Ascending aorta (tissue), 2 donors: ENCODE results near the gene TNFRSF8. TPM values are rescaled to one million over a fixed set of nuclear protein-coding genes. Genes with fewer than 3 reads are reported as not detected.

ENCODE experiments used
- DNase-seq, 2 donors: peaks; one replicate each; pipeline ENCODE4 v3.0.0-alpha.2; 2019; ENCODE audit warnings: low spot score in 2 of 2
- H3K27ac ChIP-seq, 2 donors: fragments of 200-600 bp; sonication (generic); one replicate each; pipeline ENCODE4 v1.5.1; 2016 to 2017; ENCODE audit warnings: mild to moderate bottlenecking in 1 of 2
- H3K27me3 ChIP-seq: fragments of 200-600 bp; sonication (generic); one replicate; pipeline ENCODE4 v1.5.1; 2017
- H3K36me3 ChIP-seq, 2 donors: fragments of 200-600 bp; sonication (generic); one replicate each; pipeline ENCODE4 v1.5.1; 2016
- H3K4me1 ChIP-seq, 2 donors: fragments of 200-600 bp; sonication (generic); one replicate each; pipeline ENCODE4 v1.5.1; 2016 to 2017; ENCODE audit warnings: mild to moderate bottlenecking in 1 of 2
- H3K4me3 ChIP-seq, 2 donors: fragments of 200-600 bp; sonication (generic); one replicate each; pipeline ENCODE4 v1.5.1; 2016 to 2017; ENCODE audit warnings: mild to moderate bottlenecking in 1 of 2
- H3K9me3 ChIP-seq, 2 donors: fragments of 200-600 bp; sonication (generic); one replicate each; pipeline ENCODE4 v1.5.1; 2016
- intact Hi-C: fragments of 100-400 bp; cut with DNase I; formaldehyde crosslinking; loops from one replicate; pipeline ENCODE4 v1.15.1; 2023
- total RNA-seq: library from RNA; depleted of rRNA; stranded (reverse); fragments of >200 nt; gene quantifications from one replicate; pipeline ENCODE4 v1.1.0, GENCODE V29; 2016
- TF ChIP-seq, protein P1 (sequence below), 3 experiments: fragments of 200-600 bp in 2 of 3; fragments of 450-650 bp in 1 of 3; sonication (generic) in 2 of 3; IDR thresholded peaks; one replicate each; pipeline ENCODE4 v1.5.1; 2016 to 2019; ENCODE audit warnings: antibody characterized with exemption in 3 of 3, mild to moderate bottlenecking in 1 of 3, moderate library complexity in 1 of 3

The TNFRSF8 gene
- total RNA-seq, 1 donor from 2014 or later: 22.8 TPM

DNA sequence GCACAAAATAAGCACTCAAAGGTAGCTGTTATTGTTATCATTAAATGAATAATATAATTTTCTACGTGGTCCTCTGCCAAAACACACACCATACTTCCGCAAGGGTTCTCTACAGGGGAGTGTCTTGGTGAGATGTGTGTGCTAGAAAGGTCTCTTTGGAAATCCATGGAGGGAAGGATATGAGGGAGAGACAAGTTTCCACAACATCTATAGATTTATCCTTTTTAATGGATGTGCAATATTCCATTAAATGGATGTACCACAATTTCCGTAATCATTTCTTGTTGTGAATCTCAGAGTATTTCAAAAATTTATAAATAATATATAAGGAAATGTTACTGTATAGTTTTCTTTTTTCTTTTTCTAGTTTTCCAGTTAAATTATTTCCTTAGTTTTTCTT is 2.6 kb upstream of the TNFRSF8 start:
- Histone ChIP-seq H3K27me3 (no peaks in the 10 kb centered on the region), H3K27ac (no peak overlapping the region), H3K4me1 (no peaks in the 10 kb centered on the region), H3K4me3 (no peak overlapping the region), H3K36me3 (no peaks in the 10 kb centered on the region), H3K9me3 (no peaks in the 10 kb centered on the region)
- intact Hi-C loops: no loop called here
- TF ChIP-seq, protein P1, sequence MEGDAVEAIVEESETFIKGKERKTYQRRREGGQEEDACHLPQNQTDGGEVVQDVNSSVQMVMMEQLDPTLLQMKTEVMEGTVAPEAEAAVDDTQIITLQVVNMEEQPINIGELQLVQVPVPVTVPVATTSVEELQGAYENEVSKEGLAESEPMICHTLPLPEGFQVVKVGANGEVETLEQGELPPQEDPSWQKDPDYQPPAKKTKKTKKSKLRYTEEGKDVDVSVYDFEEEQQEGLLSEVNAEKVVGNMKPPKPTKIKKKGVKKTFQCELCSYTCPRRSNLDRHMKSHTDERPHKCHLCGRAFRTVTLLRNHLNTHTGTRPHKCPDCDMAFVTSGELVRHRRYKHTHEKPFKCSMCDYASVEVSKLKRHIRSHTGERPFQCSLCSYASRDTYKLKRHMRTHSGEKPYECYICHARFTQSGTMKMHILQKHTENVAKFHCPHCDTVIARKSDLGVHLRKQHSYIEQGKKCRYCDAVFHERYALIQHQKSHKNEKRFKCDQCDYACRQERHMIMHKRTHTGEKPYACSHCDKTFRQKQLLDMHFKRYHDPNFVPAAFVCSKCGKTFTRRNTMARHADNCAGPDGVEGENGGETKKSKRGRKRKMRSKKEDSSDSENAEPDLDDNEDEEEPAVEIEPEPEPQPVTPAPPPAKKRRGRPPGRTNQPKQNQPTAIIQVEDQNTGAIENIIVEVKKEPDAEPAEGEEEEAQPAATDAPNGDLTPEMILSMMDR (IDR thresholded peaks at IDR 0.05): no peak
- no peak for DNase-seq

DNA sequence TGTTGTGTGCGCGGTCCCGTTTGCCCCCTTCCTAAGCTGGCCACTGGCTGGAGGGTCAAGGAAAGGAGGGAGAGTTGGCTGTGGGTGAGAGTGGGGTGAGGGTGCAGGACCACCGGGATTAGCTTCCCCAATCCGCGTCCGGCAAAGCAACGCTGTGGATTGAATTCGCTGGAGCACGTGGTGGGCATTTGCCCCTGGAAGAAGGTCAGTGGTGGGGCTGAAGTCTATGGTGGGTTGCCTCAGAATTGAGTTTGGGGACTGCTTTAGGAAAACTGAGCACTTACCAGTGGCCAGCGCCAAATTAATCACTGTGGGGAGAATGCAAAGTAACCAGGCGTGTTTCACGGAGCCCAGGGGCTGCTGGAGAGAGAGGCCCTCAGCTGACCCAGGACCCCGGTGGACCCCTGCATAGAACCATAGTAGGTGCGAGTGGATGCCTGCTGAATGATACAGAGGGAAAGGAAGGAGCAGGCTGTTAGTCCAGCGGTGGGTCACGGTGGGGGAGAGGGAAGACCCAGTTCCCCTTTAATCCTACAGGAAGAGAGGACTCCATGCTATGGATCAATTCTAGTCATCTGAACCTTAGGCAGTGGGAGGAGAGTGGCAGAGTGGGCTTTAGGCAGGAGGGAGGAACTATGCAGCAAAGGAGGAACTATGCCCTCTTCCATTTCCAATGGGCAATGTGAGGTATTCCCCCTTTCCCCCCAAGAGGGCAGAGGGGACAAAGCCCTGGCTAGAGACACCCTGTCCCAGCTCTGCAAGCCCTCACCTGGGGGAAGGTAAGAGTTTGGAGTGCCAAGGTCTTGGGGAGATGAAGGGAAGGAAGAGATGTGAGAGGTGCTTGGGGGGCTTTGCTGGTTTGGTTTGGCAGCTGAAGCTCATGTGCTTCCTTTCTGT is 1.2 kb downstream of the TNFRSF8 start:
- no peaks in the 10 kb centered on the region for H3K9me3 ChIP-seq
- no peaks in the 10 kb centered on the region for H3K27me3 ChIP-seq
- DNase-seq: no peak
- no peaks in the 10 kb centered on the region for H3K4me1 ChIP-seq
- H3K27ac ChIP-seq: no peak overlapping the region
- intact Hi-C loops: no loop called here
- no peaks in the 10 kb centered on the region for H3K36me3 ChIP-seq
- TF ChIP-seq, protein P1 (IDR thresholded peaks at IDR 0.05): no peak
- H3K4me3 ChIP-seq: no peak overlapping the region

DNA sequence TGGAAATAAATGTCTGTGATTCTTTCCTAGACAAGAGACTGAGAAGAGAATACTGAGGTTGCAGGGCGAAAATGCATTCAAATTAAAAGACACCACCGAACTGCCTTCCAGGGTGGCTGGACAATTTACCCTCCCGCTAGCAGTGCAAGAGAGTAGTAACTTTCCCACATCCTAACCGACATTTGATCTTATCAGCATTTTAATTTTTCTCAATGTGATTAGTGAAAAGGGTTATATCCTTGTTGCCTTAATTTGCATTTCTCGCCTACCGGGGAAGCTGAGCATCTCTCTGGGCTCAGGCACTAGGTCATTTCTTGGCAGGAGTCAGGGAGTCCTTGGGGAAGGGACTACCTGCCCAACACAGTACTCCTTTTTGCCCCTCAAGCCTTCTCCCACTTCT is 2.8 kb downstream of the TNFRSF8 start:
- TF ChIP-seq, protein P1 (IDR thresholded peaks at IDR 0.05): no peak
- H3K27ac ChIP-seq: no peak overlapping the region
- no peaks in the 10 kb centered on the region for H3K4me1 ChIP-seq
- intact Hi-C loops: no loop called here
- no peaks in the 10 kb centered on the region for H3K9me3 ChIP-seq
- no peak overlapping the region for H3K4me3 ChIP-seq
- H3K27me3 ChIP-seq: no peaks in the 10 kb centered on the region
- no peaks in the 10 kb centered on the region for H3K36me3 ChIP-seq
- no peak for DNase-seq

DNA sequence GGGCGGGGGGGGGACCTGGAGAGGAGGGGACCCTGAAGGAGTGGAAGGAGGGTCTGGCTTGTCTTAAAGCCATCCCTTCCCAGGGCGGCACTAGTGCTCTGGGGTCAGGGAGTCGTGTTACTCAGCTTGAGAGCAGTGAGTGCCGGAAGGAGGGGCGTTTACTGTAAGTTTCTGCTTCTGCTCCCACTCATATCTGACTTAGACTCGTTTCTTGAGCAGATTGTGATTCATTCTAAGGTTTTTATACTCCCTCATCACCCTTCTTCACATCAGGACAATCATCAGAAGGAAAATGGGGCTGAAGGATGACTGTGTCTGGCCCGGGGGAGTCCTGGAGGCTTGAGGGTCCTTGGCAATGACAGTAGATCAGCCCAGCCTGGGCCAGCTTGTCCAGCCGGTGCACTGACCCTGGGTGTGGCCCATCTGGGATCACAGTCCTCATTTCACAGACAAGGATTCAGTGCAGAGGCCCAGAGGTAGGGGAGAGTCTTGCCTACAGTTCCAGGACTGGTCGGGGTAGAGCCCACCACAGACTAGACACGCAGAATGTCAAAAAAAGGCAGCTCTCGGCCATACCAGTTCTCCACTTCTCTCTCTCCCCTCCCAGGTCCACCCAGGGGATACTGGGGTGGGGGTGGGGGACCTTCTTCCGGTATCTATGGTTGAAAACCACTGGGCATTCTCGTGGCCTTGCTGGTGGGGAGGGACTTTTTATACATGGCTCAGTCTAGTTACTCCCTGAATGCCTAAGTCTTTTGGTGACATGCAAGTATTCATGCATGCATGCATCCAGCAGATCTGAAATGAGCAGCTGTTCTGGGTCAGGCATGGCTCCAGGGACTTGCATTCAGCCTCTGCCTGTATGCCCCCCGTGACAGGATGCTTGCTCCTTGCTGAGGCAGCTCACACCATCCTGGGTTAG is 5.1 kb downstream of the TNFRSF8 start:
- Histone ChIP-seq H3K36me3 (no peaks in the 10 kb centered on the region), H3K9me3 (no peaks in the 10 kb centered on the region), H3K27me3 (no peaks in the 10 kb centered on the region), H3K4me1 (no peaks in the 10 kb centered on the region), H3K27ac (no peak overlapping the region), H3K4me3 (no peak overlapping the region)
- intact Hi-C loops: no loop called here
- TF ChIP-seq, protein P1 (IDR thresholded peaks at IDR 0.05): no peak
- no peak for DNase-seq

DNA sequence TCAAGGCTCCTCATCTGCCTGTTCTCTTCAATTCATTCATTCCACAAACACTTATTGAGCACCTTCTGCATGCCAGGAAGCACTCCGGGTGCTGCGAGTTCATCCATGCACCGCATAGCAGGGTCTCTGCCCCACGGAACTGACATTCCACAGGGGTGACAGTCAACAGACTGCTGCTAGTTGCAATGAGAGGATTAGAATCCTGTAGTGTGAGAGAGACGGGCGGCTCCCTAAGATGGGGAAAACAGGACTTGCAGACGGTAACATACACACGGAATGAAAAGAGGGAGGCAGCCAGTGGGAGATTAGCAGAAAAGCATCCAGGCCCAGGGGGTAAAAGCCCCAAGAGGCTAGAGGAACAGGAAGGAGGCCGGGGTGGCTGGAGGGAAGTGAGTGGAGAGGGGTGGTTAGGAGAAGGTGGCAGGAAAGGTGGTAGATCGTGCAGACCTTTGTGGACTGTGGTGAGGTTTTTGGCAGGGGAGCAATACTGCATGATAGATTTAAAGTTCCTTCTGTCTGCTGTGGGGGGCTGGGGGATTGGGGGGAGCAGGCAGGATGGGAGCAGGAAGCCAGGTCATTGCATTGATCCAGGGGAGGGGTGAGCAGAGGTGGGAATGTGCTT is 6.6 kb downstream of the TNFRSF8 start:
- Histone ChIP-seq H3K27ac (no peak overlapping the region), H3K4me1 (no peaks in the 10 kb centered on the region), H3K27me3 (no peaks in the 10 kb centered on the region), H3K36me3 (no peaks in the 10 kb centered on the region), H3K9me3 (no peaks in the 10 kb centered on the region), H3K4me3 (no peak overlapping the region)
- TF ChIP-seq, protein P1 (IDR thresholded peaks at IDR 0.05): no peak
- intact Hi-C loops: no loop called here
- no peak for DNase-seq
